Measurements from ENCODE around the gene KRT77. TPM values are rescaled to one million over a fixed set of nuclear protein-coding genes. Genes with fewer than 3 reads are reported as not detected.

Gene KRT77
- total RNA-seq, 1 experiment from 2014 or later: not detected

- Histone ChIP-seq H4K20me1 (ENCODE audit: low read length) (no peaks in the 10 kb centered on the region), H3F3A (ENCODE audit: low read length, unreplicated experiment) (no peaks in the 10 kb centered on the region), H3K4me1 (ENCODE audit: insufficient read depth, low read length) (peaks cover 15% of the 10 kb centered on the region), H3K9me2 (replicated peaks; ENCODE audit: low read length) (no peaks in the 10 kb centered on the region), H3K27me3 (ENCODE audit: low read length) (peaks cover 10% of the 10 kb centered on the region; the same call in 1 of the 2 replicates), H3K9me3 (ENCODE audit: low read length) (no peaks in the 10 kb centered on the region), H2AFZ (ENCODE audit: low read length) (no peak overlapping the region), H3K27ac (ENCODE audit: low read length) (no peak overlapping the region), H3K4me2 (ENCODE audit: low read length) (no peak overlapping the region), H3K9ac (ENCODE audit: low read length) (no peak overlapping the region), H3K4me3 (ENCODE audit: low read length) (no peak overlapping the region), H3K79me2 (ENCODE audit: low read length) (no peaks in the 10 kb centered on the region), H3K36me3 (ENCODE audit: low read depth, low read length) (no peaks in the 10 kb centered on the region)
- intact Hi-C loops (cut with micrococcal nuclease): no loop called here
- DNase-seq (no peak), ATAC-seq (no peak)
- ChIA-PET POLR2A (ENCODE audit: unreplicated experiment) (no interaction called here), CTCF (no interaction called here)
- no TSS peak for BruUV-seq (replicated peaks)
- TF ChIP-seq CTCF (conservative IDR thresholded peaks at IDR 0.05; ENCODE audit: low read depth, low read length): no peak
- TF ChIP-seq EZH2 (IDR thresholded peaks at IDR 0.05; ENCODE audit: low read length, unreplicated experiment): no peak
- no peak for TF ChIP-seq EZH2phosphoT487 (IDR thresholded peaks at IDR 0.05; ENCODE audit: borderline replicate concordance, low read length)
Observed at GRCh38 chr12:52659951-52660350, 43.4 kb downstream of the KRT77 start.

GRCh38 chr12:52659395-52659794 lies 43.9 kb downstream of the KRT77 start:
- no peaks in the 10 kb centered on the region for H3K9me2 ChIP-seq (replicated peaks; ENCODE audit: low read length)
- TF ChIP-seq CTCF (conservative IDR thresholded peaks at IDR 0.05; ENCODE audit: low read depth, low read length): no peak
- TF ChIP-seq EZH2phosphoT487 (IDR thresholded peaks at IDR 0.05; ENCODE audit: borderline replicate concordance, low read length): no peak
- no peak for TF ChIP-seq EZH2 (IDR thresholded peaks at IDR 0.05; ENCODE audit: low read length, unreplicated experiment)
- H3K9me3 ChIP-seq (ENCODE audit: low read length): no peaks in the 10 kb centered on the region
- DNase-seq: no peak
- H3K79me2 ChIP-seq (ENCODE audit: low read length): no peaks in the 10 kb centered on the region
- no peaks in the 10 kb centered on the region for H3F3A ChIP-seq (ENCODE audit: low read length, unreplicated experiment)
- BruUV-seq (replicated peaks): no TSS peak
- CTCF ChIA-PET: no interaction called here
- POLR2A ChIA-PET (ENCODE audit: unreplicated experiment): no interaction called here
- H3K27me3 ChIP-seq (ENCODE audit: low read length): peaks cover 7% of the 10 kb centered on the region; the same call in 1 of the 2 replicates
- no peaks in the 10 kb centered on the region for H3K36me3 ChIP-seq (ENCODE audit: low read depth, low read length)
- no peak overlapping the region for H3K4me3 ChIP-seq (ENCODE audit: low read length)
- no peak overlapping the region for H3K9ac ChIP-seq (ENCODE audit: low read length)
- H3K27ac ChIP-seq (ENCODE audit: low read length): no peak overlapping the region
- H3K4me1 ChIP-seq (ENCODE audit: insufficient read depth, low read length): peaks cover 17% of the 10 kb centered on the region
- H4K20me1 ChIP-seq (ENCODE audit: low read length): no peaks in the 10 kb centered on the region
- no peak for ATAC-seq
- no peak overlapping the region for H2AFZ ChIP-seq (ENCODE audit: low read length)
- intact Hi-C loops (cut with micrococcal nuclease): no loop called here
- H3K4me2 ChIP-seq (ENCODE audit: low read length): no peak overlapping the region

- POLR2A ChIA-PET (ENCODE audit: unreplicated experiment): no interaction called here
- no peaks in the 10 kb centered on the region for H3K36me3 ChIP-seq (ENCODE audit: low read depth, low read length)
- H3K9me2 ChIP-seq (replicated peaks; ENCODE audit: low read length): no peaks in the 10 kb centered on the region
- CTCF ChIA-PET: no interaction called here
- H3K27ac ChIP-seq (ENCODE audit: low read length): no peak overlapping the region
- H3K79me2 ChIP-seq (ENCODE audit: low read length): no peaks in the 10 kb centered on the region
- H3K9me3 ChIP-seq (ENCODE audit: low read length): no peaks in the 10 kb centered on the region
- DNase-seq (no peak), ATAC-seq (no peak)
- BruUV-seq (replicated peaks): no TSS peak
- TF ChIP-seq EZH2phosphoT487 (IDR thresholded peaks at IDR 0.05; ENCODE audit: borderline replicate concordance, low read length) (no peak), EZH2 (IDR thresholded peaks at IDR 0.05; ENCODE audit: low read length, unreplicated experiment) (no peak), CTCF (conservative IDR thresholded peaks at IDR 0.05; ENCODE audit: low read depth, low read length) (no peak)
- H3K4me2 ChIP-seq (ENCODE audit: low read length): no peak overlapping the region
- no peak overlapping the region for H3K9ac ChIP-seq (ENCODE audit: low read length)
- no peaks in the 10 kb centered on the region for H3F3A ChIP-seq (ENCODE audit: low read length, unreplicated experiment)
- intact Hi-C loops (cut with micrococcal nuclease): no loop called here
- no peaks in the 10 kb centered on the region for H3K27me3 ChIP-seq (ENCODE audit: low read length)
- peaks cover 17% of the 10 kb centered on the region for H3K4me1 ChIP-seq (ENCODE audit: insufficient read depth, low read length)
- H4K20me1 ChIP-seq (ENCODE audit: low read length): no peaks in the 10 kb centered on the region
- no peak overlapping the region for H3K4me3 ChIP-seq (ENCODE audit: low read length)
- H2AFZ ChIP-seq (ENCODE audit: low read length): no peak overlapping the region
Observed at GRCh38 chr12:52658196-52658595, 45.1 kb downstream of the KRT77 start.

All from PC-3 (cell line).